HG03103 (cell line): ENCODE data around the gene ZC3H7B.
"Not testable (repeated sequence)": the region's sequence is repeated elsewhere in the genome, so short reads cannot be mapped to it uniquely, and the experiment has no call there.

Experiments used
- ATAC-seq: cut with Tn5 transposase; IDR thresholded peaks from one replicate; pipeline ENCODE4 v1.9.1; 2021; ENCODE audit warnings: low read depth; ENCODE audit not compliant: unreplicated experiment

ZC3H7B gene

DNA sequence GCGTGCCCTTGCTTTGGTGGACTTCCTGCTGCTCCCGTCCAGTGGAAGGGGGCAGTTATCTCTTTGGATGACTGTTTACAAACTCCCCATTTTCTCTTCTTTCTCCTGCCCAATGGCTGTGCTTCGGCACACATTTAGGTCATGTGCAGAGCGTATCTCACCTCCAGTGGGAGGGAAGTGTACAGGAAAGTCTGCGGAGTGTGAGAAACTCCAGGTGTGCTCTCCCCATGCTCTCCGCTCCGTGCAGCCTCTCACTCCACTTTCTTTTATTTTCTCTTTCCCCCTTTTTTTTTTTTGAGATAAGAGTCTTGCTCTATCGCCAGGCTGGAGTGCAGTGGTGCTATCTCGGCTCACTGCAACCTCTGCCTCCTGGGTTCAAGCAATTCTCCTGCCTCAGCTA is 68.5 kb downstream of the ZC3H7B start:
- ATAC-seq, result no peak

DNA sequence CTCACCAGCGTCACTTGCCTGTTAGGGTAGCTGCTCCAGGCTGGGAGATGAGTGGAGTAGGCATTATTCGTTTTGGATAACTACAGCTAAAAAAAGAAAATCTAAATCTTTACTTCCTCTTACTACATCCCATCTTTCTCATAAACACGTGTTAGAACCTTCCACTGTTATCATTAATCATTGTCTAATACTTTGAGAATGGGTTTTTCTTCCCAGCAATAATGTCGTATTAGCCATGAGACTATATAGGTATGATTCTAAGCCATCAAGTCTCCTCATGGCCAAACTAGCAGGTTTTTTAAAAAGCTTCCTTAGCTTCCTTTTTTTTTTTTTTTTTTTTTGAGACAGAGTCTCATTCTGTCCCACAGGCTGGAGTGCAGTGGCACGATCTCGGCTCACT is 76.5 kb downstream of the ZC3H7B start:
- no peak for ATAC-seq

DNA sequence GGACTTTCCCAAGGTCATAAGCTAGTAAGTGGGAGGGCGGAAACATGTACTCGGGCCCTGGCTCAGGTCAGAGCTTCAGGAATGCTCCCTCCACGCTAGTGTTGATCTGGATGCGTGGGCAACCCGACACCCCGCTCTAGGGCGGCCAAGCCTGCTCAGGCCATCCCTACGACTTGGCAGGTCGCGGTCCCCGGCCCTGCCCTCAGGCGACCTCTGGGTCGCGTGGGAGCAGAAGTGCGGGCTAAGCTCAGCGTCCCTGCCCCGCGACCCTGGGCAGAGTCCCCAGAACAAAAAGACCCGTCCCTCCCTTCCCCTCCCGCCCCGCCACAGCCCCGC is 79.6 kb downstream of the ZC3H7B start:
- ATAC-seq, result peak; percentile 14

DNA sequence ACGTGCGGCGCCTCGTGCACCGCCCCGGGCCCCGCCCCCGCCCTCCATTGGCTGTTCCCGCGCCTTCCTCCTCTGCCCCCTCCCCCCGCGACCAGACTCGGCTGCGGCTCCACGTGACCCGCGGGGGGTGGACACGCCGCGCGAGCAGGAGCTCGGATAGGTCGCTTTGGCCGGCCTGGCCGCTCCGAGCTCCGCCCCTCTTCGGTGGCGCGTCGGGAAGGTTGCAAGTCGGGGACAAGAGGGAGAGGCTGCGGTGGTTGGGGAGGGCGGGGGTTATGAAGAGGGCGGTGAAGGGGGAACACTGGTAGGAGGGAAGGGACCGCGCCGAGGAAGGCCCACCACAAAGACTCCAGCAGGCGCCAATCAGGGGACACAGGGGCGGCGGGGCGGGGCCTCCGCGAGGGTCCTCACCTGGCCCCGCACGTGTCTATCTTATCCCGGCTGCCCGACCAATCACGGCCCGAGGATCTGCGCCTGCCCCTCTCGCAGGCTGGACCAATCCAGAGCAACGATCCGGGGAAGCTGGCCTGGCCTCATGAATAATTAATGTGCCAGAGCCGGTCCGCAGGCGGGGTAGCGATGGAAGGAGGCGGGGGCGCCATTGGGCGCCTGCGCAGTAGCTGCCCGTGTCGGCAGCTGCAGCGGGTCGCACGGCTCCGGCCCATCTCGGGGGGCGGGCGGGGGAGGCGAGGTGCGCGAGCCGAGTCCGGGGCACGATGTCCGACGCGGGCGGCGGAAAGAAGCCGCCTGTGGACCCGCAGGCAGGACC is 80.2 kb downstream of the ZC3H7B start, which contains the start of gene TEF:
TEF (plus strand) TSS at position 614 of the 769 bp plus-strand sequence; CDS start at position 717, 103 bp downstream.
- peak; percentile 74 for ATAC-seq

DNA sequence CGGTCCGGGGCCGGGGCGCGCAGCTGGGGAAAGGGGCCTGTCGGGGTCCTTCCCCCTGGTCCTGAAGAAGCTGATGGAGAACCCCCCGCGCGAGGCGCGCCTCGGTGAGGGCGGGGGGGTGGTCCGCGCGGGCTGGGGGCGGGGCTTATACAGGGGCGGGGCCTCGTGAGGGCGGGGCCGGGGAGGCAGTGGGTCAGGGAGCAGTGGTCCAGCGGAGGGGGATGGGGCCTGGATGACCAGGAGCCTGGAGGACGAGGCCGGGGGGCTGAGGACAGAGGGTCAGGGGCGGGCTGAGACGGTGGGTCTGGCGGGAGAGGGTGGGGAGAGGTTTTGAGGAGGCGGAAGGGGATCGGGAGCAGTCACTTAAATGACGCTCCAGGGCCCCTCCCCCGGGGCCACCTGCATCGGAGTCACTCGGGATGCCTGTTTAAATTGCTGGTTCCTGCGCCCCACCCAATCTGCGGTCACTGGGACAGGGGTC is 80.8 kb downstream of the ZC3H7B start:
- ATAC-seq, result peak; percentile 23

DNA sequence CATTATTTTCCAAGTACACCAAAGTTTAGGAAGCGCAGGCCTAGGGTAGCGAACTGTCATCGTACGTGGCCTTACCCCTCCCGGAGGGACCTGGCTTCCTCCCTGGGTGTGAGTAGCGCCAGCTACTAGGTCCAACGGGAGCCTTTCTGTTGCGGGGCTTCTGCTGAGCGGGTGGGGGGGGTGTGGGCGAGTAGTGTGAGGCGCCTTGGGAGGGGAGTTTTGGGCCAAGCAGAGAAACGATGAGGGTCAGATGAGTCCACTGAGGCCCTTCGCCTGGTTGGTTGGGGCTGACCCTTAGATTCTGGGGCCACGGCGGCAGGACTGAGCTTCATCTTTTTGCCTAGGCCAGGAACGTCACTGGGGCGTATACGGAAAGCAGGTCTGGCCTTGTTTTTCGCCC is 81.3 kb downstream of the ZC3H7B start:
- ATAC-seq, result no peak

DNA sequence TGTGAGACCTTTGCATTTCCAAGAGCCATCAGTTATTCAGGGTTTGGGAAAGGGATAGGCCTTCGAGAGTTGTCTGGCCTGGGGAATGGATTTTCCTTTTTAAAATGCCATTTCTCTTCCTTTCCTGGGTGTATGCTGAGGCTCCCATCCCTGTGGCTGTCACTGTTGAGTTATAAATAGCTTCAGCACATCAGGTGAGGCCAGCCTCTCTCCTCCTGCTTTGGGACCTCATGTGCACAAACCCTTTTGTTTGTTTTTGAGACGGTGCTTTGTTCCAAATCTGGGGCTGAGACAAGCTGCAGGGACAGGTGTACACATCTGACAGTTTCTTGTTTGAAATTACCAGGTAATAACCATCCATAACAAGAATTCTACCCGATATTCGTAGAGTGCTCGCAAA is 81.8 kb downstream of the ZC3H7B start:
- no peak for ATAC-seq

DNA sequence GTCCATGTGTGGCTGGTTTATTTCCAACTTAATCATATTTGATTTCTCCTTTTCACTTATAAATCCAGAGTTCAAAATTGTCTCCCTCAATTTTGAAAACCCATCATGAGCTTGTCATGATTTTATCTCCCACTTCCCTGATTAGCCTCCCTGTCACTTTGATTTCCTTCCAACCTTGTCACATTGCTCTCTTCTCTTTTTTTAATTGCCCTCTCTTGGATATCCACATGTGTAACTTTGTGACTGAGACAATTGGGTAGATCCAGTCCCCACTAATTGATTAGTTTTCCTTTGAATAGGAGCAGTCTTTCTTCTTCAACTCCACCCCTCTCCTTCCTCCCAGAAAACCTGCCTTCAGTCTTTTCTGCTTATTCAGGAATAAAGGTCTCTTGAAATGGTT is 82.8 kb downstream of the ZC3H7B start:
- ATAC-seq, result no peak

DNA sequence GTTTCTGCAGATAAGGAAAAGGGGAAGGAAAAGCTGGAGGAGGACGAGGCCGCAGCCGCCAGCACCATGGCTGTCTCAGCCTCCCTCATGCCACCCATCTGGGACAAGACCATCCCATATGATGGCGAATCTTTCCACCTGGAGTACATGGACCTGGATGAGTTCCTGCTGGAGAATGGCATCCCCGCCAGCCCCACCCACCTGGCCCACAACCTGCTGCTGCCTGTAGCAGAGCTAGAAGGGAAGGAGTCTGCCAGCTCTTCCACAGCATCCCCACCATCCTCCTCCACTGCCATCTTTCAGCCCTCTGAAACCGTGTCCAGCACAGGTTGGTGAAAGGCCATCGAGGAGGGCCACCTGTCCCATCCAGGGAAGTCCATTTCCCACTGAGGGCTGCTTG is 86.0 kb downstream of the ZC3H7B start:
- no peak for ATAC-seq

DNA sequence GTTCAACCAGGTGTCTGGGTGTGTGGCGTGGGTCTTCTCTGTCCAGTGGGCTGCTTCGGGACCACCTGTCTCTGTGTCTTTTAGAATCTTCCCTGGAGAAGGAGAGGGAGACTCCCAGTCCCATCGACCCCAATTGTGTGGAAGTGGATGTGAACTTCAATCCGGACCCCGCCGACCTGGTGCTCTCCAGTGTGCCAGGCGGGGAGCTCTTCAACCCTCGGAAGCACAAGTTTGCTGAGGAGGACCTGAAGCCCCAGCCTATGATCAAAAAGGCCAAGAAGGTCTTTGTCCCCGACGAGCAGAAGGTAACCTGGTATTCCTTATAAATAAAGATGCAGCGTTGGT is 92.7 kb downstream of the ZC3H7B start:
- ATAC-seq, result no peak

DNA sequence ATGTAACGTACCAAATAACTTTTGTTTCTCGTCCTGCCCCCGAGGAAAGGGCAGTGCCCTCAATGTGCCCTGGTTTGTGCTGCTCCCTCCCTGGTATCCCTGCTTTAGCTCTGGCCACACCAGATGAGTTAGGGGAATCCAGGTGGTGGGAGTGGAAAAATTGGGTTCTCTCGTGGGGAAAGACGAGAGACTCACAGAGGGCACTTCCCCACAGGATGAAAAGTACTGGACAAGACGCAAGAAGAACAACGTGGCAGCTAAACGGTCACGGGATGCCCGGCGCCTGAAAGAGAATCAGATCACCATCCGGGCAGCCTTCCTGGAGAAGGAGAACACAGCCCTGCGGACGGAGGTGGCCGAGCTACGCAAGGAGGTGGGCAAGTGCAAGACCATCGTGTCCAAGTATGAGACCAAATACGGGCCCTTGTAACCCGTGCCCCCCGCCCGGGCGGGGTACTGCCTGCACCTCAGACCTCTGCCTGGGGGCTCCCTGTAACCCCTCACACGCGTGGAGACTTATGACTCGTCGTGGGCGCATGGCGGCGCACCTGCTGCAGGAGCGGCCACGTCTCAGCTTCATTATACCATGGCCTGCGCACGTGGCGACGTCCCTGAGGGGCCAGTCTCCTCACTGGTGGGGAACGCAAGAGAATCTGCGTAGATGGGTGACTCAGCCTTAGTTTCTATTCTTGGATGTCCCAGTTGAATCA is 94.4 kb downstream of the ZC3H7B start:
- ATAC-seq, result no peak

DNA sequence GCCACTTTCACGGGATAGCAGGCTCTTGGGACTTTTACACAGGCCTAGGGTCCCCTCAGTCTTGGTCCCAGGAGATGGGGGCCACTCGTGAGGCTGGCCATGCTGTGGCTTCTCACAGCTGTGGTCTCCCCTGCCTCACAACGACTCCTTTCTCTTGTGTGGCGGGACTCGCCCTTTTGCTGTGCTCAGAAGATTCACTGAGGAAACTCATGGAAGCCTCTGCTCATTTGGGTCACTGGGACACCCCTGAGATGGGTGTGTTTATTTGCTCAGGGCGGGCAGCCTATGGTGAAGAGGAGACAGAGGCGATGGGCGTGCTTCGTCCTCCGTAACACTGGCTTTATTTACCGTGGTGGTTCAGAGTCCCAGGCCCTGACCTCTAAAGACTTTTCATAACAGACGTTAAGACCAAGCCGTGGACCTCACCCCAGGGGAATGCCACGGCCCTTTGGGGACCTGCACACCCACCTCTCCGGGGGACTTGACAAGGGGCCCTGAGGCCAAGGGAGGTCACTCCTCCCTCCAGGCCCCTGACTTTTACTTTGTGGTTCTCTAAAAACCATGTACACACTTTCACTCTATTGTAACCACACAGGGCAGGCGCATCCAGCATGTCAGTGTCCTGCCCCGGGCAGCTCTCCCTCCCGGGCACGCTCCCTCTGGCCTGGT is 96.0 kb downstream of the ZC3H7B start:
- ATAC-seq, result no peak

DNA sequence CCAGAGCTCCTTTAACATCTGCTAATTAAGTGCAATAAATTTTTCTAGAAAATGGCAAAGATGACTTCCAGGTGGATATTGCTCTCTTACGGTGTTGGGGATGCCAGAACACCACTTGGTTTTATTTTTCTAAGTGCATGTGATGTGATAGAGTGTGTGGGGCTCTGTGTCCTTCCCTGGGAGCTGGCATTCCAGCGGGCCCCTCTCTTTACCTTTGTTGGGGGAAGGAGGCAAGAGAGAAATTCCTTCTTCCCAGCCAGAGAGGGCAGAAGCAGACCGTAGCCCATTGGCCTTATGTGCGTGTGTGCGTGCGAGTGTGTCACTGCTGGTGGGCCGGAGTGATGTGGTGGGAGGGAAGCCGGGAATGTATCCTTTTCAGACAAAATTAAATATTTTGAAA is 97.6 kb downstream of the ZC3H7B start:
- ATAC-seq, result no peak

DNA sequence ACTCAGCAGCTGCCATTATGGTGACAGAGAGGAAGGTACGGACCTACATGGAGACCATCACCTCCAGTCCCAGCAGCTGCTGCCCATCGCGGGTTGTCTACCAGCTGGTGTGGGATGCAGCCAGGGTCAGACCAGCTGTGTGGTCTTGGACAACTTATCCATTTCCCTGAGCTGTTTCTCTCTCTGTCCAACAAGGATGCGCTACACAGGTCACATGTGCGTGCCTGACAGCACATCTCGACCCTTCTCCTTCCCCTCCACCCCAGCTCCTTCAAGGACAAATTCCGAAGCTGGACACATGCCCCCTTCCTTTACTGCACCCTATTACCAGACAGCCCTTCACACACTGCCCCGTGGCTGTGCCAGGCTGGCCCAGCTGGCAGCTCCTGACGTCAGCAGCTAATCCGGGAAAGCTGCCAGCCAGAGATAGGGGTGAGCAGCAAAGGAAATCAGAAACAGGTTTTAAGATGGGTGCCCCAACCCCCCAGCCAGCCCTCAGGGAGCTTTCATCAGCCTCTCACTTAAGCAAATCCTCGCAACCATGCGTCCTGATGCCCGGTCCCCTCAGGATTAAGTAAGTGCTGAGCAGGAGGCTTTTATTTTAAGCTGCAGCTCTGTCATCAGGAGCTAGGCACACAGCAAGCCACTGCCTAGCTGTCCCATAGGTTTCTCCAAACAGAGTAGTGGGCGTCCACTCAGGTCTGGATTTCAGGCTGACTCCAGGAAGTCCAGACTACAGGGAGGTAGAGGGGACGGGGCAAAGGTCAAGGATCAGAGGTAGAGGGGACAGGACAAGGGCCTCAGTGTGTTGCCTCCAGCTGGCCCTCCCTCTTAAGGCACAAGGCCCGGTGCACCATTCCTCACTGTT is 100.7 kb downstream of the ZC3H7B start:
- ATAC-seq, result no peak

DNA sequence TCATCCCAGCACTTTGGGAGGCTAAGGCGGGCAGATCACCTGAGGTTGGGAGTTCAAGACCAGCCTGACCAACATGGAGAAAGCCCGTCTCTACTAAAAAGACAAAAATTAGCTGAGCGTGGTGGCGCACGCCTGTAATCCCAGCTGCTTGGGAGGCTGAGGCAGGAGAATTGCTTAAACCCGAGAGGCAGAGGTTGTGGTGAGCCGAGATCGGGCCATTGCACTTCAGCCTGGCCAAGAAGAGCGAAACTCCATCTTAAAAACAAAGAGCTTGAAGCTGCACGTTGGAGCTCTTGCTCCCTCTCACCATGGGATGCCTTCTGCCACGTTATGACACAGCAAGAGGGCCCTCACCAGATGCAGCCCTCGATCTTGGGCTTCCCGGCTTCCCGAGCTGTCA is 101.5 kb downstream of the ZC3H7B start:
- not testable (repeated sequence) for ATAC-seq

DNA sequence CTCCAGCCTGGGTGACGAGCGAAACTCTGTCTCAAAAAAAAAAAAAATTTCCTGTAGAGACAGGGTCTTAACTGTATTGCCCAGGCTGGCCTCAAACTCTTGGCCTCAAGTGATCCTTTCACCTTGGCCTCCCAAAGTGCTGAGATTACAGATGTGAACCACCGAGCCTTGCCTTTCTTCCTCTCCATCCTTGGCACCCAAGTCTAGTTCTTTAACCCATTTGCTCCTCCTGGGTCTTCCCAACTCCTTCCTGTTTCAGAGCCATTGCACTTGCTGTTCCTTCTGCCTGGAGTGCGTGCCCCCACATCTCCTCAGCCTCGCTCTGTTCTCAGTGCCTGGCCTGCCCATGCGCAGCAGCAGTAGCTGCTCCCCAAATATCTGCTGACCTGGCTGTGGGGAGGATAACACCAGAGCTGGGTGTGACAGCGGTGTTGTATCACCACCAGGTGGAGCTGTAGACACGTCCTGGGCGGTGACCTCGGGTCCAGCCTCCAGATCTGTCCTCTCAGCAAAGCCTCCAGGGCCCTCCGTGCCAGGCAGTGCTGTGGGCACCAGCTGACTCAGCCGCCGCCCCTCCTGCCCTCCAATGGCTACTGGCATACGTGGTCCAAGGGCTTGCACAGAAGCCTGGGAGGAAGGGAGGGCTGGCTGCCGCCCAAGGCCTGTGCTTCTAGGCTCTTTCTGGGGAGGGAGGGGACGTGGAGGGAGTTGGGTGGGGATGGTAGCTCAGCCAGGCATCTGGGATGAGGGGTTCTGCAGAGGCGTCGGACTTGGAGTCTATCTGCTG is 102.4 kb downstream of the ZC3H7B start:
- ATAC-seq, result no peak

DNA sequence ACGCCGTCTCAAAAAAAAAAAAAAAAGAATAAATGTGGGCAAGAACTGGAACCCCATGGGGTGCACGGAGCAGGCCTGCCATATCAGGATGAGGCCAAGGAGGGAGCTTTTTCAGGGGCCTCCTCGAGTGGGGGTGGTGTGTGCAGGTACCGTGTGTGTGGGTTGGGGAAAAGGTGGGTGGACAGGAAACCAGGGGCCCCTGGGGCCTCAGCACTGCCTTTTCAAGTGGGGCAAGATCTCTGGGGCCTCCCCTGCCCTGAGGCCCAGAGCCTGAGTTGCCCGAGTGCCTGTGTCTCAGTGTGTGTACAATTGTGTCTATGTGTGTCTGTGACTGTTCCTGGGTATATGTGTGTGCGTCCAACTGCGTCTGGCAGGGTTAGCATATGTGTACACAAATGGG is 104.3 kb downstream of the ZC3H7B start:
- no peak for ATAC-seq

DNA sequence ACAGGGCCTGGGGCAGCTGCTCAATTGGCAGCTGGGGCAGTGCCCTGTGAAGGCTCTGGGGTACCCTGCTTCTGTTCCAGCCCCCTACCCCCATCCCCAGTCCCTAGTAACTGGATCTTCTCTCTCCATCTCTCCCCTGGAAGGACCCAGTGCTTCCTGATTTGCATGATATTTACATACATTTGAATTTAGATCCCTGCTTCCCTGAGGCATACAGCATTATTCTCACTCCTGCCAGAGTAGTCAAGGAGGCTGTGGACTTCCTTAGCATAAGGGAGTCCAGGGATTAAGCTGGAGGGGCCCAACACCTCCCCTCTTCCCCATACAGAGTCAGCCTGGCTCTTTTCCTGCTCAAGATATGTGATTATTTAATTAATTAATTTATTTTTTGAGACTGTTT is 105.1 kb downstream of the ZC3H7B start:
- ATAC-seq, result no peak

DNA sequence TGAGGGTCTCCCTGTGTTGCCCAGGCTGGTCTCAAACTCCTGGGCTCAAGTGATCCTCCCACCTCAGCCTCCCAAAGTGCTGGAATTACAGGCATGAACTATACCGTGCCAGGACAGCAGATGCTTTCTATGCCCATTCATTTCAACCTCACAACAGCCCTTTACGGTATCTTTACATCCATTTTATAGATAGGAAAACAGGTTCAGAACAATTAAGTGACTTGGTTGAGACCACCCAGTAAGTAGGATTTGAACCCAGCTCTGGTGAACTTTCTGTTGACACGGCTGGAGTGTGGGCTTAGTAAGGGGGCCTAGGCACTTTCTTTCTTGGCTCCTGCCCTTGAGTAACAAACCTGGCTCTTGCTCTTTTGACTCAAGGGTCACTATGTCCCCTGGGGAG is 106.1 kb downstream of the ZC3H7B start:
- ATAC-seq, result no peak

DNA sequence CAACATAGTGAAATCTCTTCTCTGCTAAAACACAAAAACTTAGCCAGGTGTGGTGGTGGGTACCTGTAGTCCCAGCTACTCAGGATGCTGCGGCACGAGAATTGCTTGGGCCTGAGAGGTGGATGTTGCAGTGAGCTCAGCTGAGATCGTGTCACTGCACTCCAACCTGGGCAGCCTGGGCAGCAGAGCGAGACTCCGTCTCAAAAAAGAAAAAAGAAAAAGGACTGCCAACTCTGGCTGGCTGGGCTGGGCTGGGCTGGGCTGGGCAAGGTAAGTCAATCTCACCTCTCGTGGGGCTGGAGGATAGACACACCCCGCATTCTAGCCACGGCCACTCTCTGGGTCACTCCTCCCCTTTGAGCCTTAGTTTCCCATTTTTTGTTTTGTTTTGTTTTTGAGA is 107.3 kb downstream of the ZC3H7B start:
- no peak for ATAC-seq
